Glutamatergic neuron (in vitro differentiated cells): ENCODE results near the gene SIRPG. TPM values are rescaled to one million over a fixed set of nuclear protein-coding genes. Genes with fewer than 3 reads are reported as not detected.

Experiments used
- DNase-seq: peaks from one replicate; pipeline ENCODE4 v3.0.0; 2022
- H3K27ac Mint-ChIP-seq: one replicate; pipeline ENCODE4 v1.8.0; 2020; ENCODE audit warnings: mild to moderate bottlenecking, mixed read lengths, inconsistent platforms; ENCODE audit not compliant: unreplicated experiment
- H3K27me3 Mint-ChIP-seq: one replicate; pipeline ENCODE4 v1.8.0; 2020; ENCODE audit warnings: mild to moderate bottlenecking, moderate library complexity, mixed read lengths, inconsistent platforms; ENCODE audit not compliant: unreplicated experiment
- H3K36me3 Mint-ChIP-seq: one replicate; pipeline ENCODE4 v1.8.0; 2020; ENCODE audit warnings: mild to moderate bottlenecking, mixed read lengths, inconsistent platforms; ENCODE audit not compliant: unreplicated experiment
- H3K4me1 Mint-ChIP-seq: one replicate; pipeline ENCODE4 v1.8.0; 2020; ENCODE audit warnings: mild to moderate bottlenecking, low read depth, mixed read lengths, inconsistent platforms; ENCODE audit not compliant: unreplicated experiment
- H3K4me3 Mint-ChIP-seq: one replicate; pipeline ENCODE4 v1.8.0; 2020; ENCODE audit warnings: mild to moderate bottlenecking, mixed read lengths, inconsistent platforms; ENCODE audit not compliant: unreplicated experiment
- H3K9me3 Mint-ChIP-seq: one replicate; pipeline ENCODE4 v1.8.0; 2020; ENCODE audit warnings: mild to moderate bottlenecking, moderate library complexity, mixed read lengths, inconsistent platforms; ENCODE audit not compliant: unreplicated experiment
- total RNA-seq: library from RNA; stranded (reverse); fragmentation: NEBNext Ultra II Directional; extraction: Animal tissue kit (Norgen Biotek cat#: 25700); gene quantifications from one replicate; pipeline ENCODE4 v1.2.1, GENCODE V29; 2021; ENCODE audit not compliant: unreplicated experiment
- TF ChIP-seq, protein P1 (sequence below): fragments of 200-600 bp; sonication (generic); IDR thresholded peaks from one replicate; pipeline ENCODE4 v1.5.0; 2021; ENCODE audit not compliant: partially characterized antibody, unreplicated experiment

The SIRPG gene
- total RNA-seq, 1 donor from 2014 or later = not detected

GRCh38 chr20:1656844-1657243, 735 bp downstream of the SIRPG start:
- Mint-ChIP-seq H3K27ac (no peak overlapping the region), H3K4me1 (no peaks in the 10 kb centered on the region), H3K27me3 (no peaks in the 10 kb centered on the region), H3K4me3 (no peak overlapping the region), H3K36me3 (no peaks in the 10 kb centered on the region), H3K9me3 (no peaks in the 10 kb centered on the region)
- TF ChIP-seq, protein P1, sequence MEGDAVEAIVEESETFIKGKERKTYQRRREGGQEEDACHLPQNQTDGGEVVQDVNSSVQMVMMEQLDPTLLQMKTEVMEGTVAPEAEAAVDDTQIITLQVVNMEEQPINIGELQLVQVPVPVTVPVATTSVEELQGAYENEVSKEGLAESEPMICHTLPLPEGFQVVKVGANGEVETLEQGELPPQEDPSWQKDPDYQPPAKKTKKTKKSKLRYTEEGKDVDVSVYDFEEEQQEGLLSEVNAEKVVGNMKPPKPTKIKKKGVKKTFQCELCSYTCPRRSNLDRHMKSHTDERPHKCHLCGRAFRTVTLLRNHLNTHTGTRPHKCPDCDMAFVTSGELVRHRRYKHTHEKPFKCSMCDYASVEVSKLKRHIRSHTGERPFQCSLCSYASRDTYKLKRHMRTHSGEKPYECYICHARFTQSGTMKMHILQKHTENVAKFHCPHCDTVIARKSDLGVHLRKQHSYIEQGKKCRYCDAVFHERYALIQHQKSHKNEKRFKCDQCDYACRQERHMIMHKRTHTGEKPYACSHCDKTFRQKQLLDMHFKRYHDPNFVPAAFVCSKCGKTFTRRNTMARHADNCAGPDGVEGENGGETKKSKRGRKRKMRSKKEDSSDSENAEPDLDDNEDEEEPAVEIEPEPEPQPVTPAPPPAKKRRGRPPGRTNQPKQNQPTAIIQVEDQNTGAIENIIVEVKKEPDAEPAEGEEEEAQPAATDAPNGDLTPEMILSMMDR = no peak
- DNase-seq = no peak

- no peak overlapping the region for H3K27ac Mint-ChIP-seq
- TF ChIP-seq, protein P1 = no peak
- H3K4me3 Mint-ChIP-seq = no peak overlapping the region
- no peak for DNase-seq
- H3K9me3 Mint-ChIP-seq = peaks cover 2% of the 10 kb centered on the region
- no peaks in the 10 kb centered on the region for H3K36me3 Mint-ChIP-seq
- peaks cover 2% of the 10 kb centered on the region for H3K27me3 Mint-ChIP-seq
- no peaks in the 10 kb centered on the region for H3K4me1 Mint-ChIP-seq
Measured at GRCh38 chr20:1654996-1655395, 2.6 kb downstream of the SIRPG start.

GRCh38 chr20:1652960-1653359, 4.6 kb downstream of the SIRPG start:
- Mint-ChIP-seq H3K4me1 (no peaks in the 10 kb centered on the region), H3K36me3 (no peaks in the 10 kb centered on the region), H3K4me3 (no peak overlapping the region), H3K27ac (no peak overlapping the region), H3K27me3 (peaks cover 2% of the 10 kb centered on the region), H3K9me3 (peaks cover 2% of the 10 kb centered on the region)
- DNase-seq = no peak
- TF ChIP-seq, protein P1 = no peak

- DNase-seq = no peak
- H3K36me3 Mint-ChIP-seq = no peaks in the 10 kb centered on the region
- TF ChIP-seq, protein P1 = no peak
- peaks cover 2% of the 10 kb centered on the region for H3K9me3 Mint-ChIP-seq
- no peak overlapping the region for H3K4me3 Mint-ChIP-seq
- H3K27ac Mint-ChIP-seq = no peak overlapping the region
- H3K27me3 Mint-ChIP-seq = peaks cover 2% of the 10 kb centered on the region
- H3K4me1 Mint-ChIP-seq = no peaks in the 10 kb centered on the region
Measured at GRCh38 chr20:1652104-1652503, 5.5 kb downstream of the SIRPG start.

DNA sequence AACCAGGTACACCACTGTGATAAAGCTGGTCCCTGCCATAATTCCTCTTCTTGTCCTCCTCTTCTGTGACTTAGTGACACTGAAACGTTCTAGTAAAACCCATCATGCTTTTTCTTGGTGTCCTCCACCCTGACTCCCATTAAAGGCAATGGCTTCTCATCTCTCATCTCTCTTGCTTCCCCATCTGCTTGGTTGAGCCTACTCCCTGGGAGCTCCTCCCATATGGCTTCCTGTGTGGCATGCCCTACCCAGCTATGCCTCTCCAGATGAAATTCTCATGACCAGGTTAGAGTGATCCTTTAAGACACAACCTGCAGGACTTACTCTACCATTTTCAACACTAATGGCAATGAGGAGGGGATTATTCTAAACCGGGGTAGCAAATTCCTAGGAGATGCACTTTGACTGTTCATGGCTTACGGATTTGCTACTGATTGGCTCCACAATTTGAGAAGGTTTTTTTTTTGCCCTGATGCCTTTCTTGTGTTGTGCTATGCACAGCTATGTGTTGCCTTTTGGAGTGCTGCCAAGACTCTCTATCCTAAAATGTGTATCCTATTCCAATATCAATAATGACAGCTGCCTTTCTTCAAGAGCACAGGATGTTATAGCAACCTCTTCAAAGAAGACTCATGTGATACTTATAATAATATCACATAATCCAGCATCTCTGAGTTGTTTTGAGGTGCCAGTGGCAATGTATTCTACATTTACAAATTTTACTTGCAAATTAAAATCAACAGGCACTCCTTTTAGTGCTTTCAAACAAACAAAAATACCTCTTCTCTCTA, 6.1 kb downstream of the SIRPG start:
- H3K36me3 Mint-ChIP-seq = no peaks in the 10 kb centered on the region
- no peak overlapping the region for H3K27ac Mint-ChIP-seq
- no peak overlapping the region for H3K4me3 Mint-ChIP-seq
- H3K4me1 Mint-ChIP-seq = no peaks in the 10 kb centered on the region
- no peak for DNase-seq
- peaks cover 2% of the 10 kb centered on the region for H3K27me3 Mint-ChIP-seq
- TF ChIP-seq, protein P1 = no peak
- H3K9me3 Mint-ChIP-seq = peaks cover 2% of the 10 kb centered on the region
